HFFc6 (cell line): ENCODE measurements around the gene CXXC5. TPM values are rescaled to one million over a fixed set of nuclear protein-coding genes. Genes with fewer than 3 reads are reported as not detected.
A peak's percentile ranks its signal among the peaks of the same experiment; 100 is the strongest.

Experiments used
- DNase-seq: peaks from one replicate; pipeline ENCODE4 v3.0.0-alpha.2; 2018
- H3K27ac Mint-ChIP-seq: 2 replicates; pipeline ENCODE4 v1.8.0; 2020; ENCODE audit warnings: mild to moderate bottlenecking, mixed read lengths
- H3K27me3 Mint-ChIP-seq: 2 replicates; pipeline ENCODE4 v1.8.0; 2021; ENCODE audit warnings: mild to moderate bottlenecking, moderate library complexity, mixed read lengths; ENCODE audit not compliant: insufficient read depth
- H3K36me3 Mint-ChIP-seq: 2 replicates; pipeline ENCODE4 v1.8.0; 2021; ENCODE audit warnings: low read depth, mixed read lengths
- H3K4me1 Mint-ChIP-seq: 2 replicates; pipeline ENCODE4 v1.8.0; 2020; ENCODE audit warnings: low read depth, mixed read lengths
- H3K4me3 Mint-ChIP-seq: 2 replicates; pipeline ENCODE4 v1.8.0; 2020; ENCODE audit warnings: mild to moderate bottlenecking, moderate library complexity, mixed read lengths
- H3K9me3 Mint-ChIP-seq: 2 replicates; pipeline ENCODE4 v1.8.0; 2020; ENCODE audit warnings: mild to moderate bottlenecking, mixed read lengths
- total RNA-seq, 6 experiments: library from RNA; stranded (reverse); fragmentation: NEBNext Ultra II Directional; extraction: Animal tissue kit (Norgen Biotek cat#: 25700); gene quantifications; 2 replicates in 1 of 6; 3 replicates in 5 of 6; pipeline ENCODE4 v1.2.3, GENCODE V29; 2021
- TF ChIP-seq, protein P1 (sequence below): fragments of 200-600 bp; sonication (generic); IDR thresholded peaks from 2 replicates; pipeline ENCODE4 v1.5.0; 2021; ENCODE audit warnings: antibody characterized with exemption, mild to moderate bottlenecking

CXXC5 gene
- total RNA-seq, 6 experiments from 2014 or later, result 46.4 to 58.5 (median 49.2) TPM

DNA sequence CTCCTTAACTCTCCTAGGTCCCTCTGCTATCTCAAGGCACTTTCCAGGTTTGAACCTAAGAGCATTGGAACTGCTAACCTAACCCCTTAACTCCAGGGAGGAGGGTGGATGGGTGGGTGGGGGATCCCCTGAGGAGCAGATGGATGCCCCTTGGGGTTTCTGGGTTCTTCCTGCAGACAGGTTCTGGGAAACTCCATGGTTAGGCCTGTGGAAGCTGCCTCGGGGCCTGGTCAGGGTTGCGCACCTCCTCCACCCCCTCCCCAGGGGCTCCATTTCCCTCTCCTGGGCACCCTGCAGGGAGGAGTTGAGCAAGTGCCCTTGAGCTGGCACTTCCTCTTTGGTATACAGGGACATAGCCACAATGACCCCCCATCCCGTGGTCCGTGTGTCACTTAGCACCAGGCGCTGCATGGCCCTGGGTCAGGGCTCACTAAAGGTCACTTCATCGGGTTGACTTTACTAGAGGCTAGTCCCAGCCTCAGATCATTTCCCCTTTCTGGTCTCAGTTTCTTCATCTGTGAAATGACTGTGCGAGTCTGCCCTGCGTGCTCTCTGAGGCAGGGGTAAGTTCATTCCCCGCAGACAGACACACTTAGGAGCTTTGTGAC lies 16.0 kb downstream of the CXXC5 start:
- H3K4me1 Mint-ChIP-seq, result peaks cover 61% of the 10 kb centered on the region

DNA sequence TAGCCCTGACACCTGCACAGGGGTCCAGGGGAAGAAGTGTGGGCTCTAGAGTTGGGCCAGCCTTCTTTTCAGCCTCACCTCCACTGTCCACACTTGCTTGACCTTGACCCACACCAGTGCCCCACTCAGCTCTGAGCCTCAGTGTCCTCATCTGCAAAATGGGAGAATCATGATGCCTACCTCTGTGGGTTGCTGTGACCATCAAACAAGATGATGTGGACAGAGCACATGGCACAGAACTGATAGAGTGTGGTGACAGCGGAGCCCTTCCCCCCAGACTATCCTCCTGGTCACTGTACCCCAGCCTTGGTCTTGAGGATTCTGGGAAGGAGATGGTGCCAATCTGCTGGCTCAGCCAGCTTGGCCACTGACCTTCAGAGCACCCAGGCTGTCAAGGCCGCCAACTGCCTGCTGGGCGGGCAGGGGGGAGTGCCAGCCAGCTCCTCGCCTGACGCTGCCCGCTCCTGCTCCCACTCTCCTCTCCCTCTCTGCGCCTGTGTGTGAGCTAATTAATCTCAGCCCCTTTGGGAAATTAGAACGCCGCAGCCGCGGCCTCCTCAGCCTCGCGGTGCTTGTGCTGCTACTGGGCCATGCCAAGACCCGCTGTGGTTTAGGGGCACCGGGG lies 16.7 kb downstream of the CXXC5 start:
- Mint-ChIP-seq H3K9me3 (no peaks in the 10 kb centered on the region), H3K36me3 (no peaks in the 10 kb centered on the region), H3K27me3 (peaks cover 2% of the 10 kb centered on the region; the same call in 1 of the 2 replicates), H3K4me3 (no peak overlapping the region), H3K4me1 (peaks cover 63% of the 10 kb centered on the region), H3K27ac (no peak overlapping the region)
- TF ChIP-seq, protein P1, sequence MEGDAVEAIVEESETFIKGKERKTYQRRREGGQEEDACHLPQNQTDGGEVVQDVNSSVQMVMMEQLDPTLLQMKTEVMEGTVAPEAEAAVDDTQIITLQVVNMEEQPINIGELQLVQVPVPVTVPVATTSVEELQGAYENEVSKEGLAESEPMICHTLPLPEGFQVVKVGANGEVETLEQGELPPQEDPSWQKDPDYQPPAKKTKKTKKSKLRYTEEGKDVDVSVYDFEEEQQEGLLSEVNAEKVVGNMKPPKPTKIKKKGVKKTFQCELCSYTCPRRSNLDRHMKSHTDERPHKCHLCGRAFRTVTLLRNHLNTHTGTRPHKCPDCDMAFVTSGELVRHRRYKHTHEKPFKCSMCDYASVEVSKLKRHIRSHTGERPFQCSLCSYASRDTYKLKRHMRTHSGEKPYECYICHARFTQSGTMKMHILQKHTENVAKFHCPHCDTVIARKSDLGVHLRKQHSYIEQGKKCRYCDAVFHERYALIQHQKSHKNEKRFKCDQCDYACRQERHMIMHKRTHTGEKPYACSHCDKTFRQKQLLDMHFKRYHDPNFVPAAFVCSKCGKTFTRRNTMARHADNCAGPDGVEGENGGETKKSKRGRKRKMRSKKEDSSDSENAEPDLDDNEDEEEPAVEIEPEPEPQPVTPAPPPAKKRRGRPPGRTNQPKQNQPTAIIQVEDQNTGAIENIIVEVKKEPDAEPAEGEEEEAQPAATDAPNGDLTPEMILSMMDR, result no peak
- DNase-seq, result no peak

More for the DNA sequence above, 16.0 kb downstream of the CXXC5 start:
- no peaks in the 10 kb centered on the region for H3K36me3 Mint-ChIP-seq
- no peak overlapping the region; the same call in 1 of the 2 replicates for H3K27ac Mint-ChIP-seq
- TF ChIP-seq, protein P1, result no peak
- H3K9me3 Mint-ChIP-seq, result no peaks in the 10 kb centered on the region
- no peaks in the 10 kb centered on the region for H3K27me3 Mint-ChIP-seq
- no peak for DNase-seq
- no peak overlapping the region for H3K4me3 Mint-ChIP-seq

DNA sequence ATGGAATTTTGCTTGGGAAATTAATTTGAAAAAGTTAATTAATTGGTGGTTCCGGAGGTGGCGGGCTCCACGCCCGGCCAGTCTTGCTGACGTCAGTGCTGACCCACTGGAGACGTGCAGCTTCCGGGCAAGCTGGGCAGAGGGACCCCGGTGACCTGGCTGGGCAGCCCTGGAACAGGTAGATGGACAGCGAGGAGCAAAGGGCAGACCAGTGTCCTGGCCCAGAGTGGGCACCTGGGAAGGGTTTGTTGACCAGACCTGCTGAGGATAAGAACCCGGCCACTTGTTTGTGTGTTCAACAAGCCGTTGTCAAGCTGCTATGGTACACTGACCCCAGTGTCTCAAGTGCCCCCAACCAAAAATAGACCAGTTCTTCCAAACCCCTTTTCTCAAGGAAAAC lies 17.5 kb downstream of the CXXC5 start:
- TF ChIP-seq, protein P1, result no peak
- H3K36me3 Mint-ChIP-seq, result peaks cover 3% of the 10 kb centered on the region; the same call in 1 of the 2 replicates
- DNase-seq, result no peak
- H3K27ac Mint-ChIP-seq, result no peak overlapping the region
- H3K4me1 Mint-ChIP-seq, result peaks cover 60% of the 10 kb centered on the region
- no peak overlapping the region for H3K4me3 Mint-ChIP-seq
- H3K27me3 Mint-ChIP-seq, result peaks cover 2% of the 10 kb centered on the region; the same call in 1 of the 2 replicates
- H3K9me3 Mint-ChIP-seq, result no peaks in the 10 kb centered on the region

DNA sequence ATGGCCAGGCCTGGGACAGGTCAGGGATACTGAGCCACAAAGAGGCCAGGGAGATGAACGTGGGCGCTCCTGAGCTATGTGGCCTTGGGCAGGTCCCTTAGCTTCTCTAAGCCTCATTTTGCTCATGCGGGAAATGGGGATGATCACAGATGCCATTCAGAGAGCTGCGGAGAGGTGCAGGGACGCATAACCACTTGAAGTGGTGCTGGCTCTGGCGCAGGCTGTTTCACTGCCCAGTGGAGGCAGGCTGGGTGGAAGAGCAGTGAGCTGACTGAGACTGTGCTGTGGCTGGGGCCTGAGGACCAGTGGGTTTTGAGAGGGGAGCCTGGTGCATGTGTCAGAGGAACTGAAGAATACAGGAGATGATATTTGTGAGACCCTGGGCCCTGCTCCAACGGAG lies 18.4 kb downstream of the CXXC5 start:
- Mint-ChIP-seq H3K4me1 (peaks cover 56% of the 10 kb centered on the region), H3K27me3 (peaks cover 2% of the 10 kb centered on the region; the same call in 1 of the 2 replicates), H3K27ac (peak overlapping the region; percentile 92), H3K9me3 (no peaks in the 10 kb centered on the region), H3K36me3 (peaks cover 5% of the 10 kb centered on the region; the same call in 1 of the 2 replicates), H3K4me3 (peak overlapping the region; percentile 22; the same call in 1 of the 2 replicates)
- TF ChIP-seq, protein P1, result no peak
- no peak for DNase-seq

DNA sequence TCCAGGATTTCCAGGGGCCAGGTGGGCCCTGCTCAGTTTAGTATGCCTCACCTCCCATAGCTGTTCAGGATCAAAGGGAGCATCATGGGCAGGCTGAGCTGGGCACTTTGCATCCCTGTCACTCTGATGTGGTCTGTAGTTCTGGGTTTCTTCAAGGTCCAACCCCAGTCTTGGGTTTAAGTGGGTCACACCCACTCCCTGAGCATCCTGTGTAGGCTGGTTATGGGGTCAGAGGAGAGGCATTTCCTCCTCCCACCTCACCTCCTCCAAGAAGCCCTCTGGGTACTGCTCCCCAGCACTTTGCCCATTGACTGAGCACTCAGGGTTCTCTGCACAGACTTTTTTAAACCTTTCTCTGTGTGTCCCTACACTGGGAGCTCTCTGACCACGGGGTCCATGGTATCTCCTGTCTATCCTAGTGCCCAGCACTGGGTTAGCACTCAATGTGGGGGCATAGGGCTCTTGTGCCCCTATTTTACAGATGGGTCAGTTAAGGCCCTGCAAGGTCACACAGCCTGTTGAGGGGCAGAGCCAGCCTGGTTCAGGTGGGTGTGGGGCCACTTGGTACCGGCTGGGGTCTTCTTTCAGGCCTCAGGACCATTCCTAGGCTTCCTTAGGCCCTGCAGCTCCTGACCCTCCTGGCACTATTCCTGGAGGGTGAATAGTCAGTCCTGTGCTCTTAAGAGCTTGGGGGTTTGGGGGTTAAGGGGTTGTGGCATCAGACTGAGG lies 19.0 kb downstream of the CXXC5 start:
- TF ChIP-seq, protein P1, result no peak
- Mint-ChIP-seq H3K4me1 (peaks cover 52% of the 10 kb centered on the region), H3K36me3 (peaks cover 5% of the 10 kb centered on the region; the same call in 1 of the 2 replicates), H3K9me3 (no peaks in the 10 kb centered on the region), H3K4me3 (peak overlapping the region; percentile 75), H3K27ac (peak overlapping the region; percentile 92), H3K27me3 (peaks cover 2% of the 10 kb centered on the region; the same call in 1 of the 2 replicates)
- DNase-seq, result peak; percentile 36
